Measurements from ENCODE around the gene HOOK2.

GRCh38 chr19:12804051-12804450 lies 28.7 kb upstream of the HOOK2 start:
- TF ChIP-seq CTCF (IDR thresholded peaks at IDR 0.05) (no peak), POLR2A (IDR thresholded peaks at IDR 0.05) (no peak)

All from lower leg skin (tissue), 3 donors.